HG03064 (cell line): ENCODE data around the gene RRN3.
"Not testable (repeated sequence)": the region's sequence is repeated elsewhere in the genome, so short reads cannot be mapped to it uniquely, and the experiment has no call there.

Source experiments
- ATAC-seq: cut with Tn5 transposase; IDR thresholded peaks from one replicate; pipeline ENCODE4 v1.9.1; 2021; ENCODE audit warnings: low read depth; ENCODE audit not compliant: unreplicated experiment

The RRN3 gene

DNA sequence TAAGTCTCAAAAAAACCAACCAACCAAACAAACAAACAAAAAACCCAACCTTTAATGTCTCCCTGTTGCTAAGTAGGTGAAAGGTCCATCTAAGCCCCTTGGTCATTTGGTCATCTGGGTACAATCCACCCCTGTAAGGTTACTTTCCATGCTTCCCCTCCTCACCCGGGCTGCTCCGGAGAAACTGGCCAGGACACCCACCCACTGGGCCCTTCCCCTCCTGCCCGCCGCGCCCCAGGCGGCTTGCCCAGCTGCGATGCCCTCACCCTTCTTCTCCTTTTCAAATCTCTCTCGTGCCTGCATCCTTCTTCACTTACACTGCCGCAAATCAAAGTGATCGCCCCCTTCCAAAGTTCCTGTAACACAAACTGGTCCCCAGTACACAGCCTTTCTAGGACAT lies 40.2 kb downstream of the RRN3 start:
- ATAC-seq, result no peak

DNA sequence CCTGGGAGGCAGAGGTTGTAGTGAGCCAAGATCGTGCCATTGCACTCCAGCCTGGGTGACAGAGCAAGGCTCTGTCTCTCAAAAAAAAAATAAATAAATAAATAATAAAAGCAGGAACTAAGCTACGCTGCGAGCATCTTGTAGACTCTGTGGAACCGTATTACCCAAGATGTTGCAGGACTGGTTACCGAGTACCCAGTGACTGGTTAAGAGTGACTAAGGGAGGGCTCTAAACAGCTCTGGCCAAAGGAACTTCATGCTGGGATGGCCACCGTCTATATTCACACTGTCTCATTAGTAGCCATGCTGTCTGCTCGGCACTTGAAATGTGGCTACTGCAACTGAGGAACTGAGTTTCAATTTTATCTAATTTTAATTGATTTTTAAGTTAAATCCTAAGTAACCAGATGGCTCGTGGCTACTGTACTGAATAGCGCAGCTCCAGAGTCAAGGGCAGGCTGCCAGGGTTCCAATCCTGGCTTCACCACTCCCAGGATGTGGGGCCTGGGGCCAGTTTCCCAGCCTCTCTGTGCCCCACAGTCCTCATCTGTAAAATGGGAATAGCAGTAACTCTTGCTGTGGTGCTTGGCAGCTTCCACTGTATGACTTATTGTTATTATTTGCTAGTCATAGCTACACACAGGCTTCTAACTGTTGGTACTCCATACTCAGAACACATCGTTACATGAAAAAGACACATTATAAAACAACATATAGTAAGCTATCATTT lies 41.2 kb downstream of the RRN3 start:
- ATAC-seq, result no peak

DNA sequence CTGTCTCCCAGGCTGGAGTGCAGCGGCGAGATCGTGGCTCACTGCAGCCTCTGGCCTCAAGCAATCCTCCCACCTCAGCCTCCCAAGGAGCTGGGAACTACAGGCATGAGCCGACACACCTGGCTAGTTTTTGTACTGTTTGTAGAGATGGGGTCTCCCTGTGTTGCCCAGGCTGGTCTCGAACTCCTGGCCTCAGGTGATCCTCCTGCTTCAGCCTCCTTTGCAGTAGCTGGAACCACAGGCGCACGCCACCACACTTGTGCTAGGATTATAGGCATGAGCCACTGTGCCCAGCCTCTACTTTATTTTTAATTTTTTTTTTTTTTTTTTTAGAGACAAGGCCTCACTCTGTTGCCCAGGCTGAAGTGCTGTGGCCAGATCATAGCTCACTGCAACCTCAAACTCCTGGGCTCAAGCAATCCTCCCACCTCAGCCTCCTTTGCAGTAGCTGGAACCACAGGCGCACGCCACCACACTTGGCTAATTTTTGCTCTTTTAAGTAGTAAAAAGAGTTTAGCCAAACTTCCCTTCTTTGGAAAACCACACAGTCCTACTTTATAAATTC lies 42.6 kb downstream of the RRN3 start:
- no peak for ATAC-seq

DNA sequence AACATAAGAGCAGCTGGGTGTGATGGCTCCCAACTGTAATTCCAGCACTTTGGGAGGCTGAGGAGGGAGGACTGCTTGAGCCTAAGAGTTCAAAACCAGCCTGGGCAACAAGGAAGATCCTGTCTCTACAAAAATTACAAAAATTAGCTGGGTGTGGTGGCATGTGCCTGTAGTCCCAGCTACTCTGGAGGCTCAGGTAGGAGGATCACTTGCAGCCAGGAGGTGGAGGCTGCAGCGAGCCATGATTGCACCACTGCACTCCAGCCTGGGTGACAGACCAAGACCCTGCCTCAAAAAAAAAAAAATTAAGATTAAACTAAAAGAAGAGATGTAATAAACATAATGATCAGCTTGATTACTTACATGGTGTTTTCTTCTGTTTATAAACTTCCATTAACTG lies 43.6 kb downstream of the RRN3 start:
- ATAC-seq, result not testable (repeated sequence)

DNA sequence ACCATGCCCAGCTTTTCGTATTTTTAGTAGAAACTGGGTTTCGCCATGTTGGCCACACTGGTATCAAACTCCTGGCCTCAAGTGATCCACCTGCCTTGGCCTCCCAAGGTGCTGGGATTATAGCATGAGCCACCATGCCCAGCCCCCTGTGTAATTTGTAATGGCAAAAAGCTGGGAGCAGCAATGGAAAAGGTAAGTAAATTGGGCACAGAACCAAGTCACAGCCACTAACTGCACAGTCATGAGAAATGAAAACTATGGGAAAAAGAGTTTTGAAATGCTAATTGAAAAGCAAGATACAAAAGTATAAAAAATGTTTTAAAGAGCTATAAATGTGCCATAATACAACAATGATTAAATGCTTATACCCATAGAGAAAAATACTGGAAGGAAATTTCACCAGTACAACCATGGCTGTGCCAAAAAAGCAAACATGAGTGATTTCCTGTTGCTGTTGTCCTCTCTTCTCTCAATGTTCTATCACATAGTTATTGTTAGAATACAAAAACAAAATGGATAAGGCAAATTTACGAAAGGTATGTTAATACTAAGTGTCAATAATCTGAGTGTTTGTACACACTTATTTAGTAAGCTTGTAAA lies 44.4 kb downstream of the RRN3 start:
- no peak for ATAC-seq

DNA sequence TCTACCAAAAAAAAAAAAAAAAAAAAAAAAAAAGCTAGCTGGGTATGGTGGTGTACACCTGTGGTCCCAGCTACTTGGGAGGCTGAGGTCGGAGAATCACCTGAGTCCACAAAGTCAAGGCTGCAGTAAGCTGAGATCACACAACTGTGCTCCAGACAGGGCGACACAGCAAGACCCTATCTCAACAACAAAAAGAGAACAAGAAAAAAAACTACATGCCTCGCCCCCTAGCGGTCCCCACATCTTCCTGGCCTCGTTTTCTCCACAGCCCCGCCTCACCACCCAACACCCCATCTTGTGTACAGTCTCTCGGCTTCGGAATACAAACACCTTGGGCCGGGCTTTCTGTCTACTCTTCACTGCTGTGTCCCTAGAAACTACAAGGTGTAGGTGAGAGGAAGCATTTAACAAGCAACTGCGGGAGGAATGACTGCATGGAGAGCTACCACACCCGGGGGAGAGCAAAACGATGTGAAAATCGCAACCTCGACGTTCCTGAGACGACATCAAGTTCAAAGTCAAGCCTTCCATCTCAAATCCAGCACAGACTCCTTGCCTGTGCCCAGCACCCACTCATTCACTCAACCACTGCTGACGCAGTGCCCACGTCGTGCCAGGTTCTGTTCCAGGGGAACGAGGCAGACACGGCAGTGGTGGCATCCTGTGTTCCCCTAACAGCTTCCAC lies 47.2 kb downstream of the RRN3 start:
- no peak for ATAC-seq

DNA sequence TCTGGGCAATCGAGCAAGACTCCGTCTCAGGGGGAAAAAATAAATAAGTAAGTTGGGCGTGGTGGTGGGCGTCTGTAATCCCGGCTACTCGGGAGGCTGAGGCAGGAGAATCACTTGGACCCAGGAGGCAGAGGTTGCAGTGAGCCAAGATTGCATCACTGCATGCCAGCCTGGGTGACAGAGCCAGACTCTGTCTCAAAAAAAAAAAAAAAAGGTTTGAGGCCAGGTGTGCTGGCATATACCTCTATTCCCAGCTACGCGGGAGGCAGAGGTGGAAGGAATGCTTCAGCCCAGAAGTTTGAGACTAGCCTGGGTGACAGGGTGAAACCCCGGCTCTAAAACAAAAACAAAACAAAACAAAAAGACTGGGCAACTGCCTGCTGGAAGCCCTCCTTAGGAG lies 48.8 kb downstream of the RRN3 start:
- ATAC-seq, result not testable (repeated sequence)

DNA sequence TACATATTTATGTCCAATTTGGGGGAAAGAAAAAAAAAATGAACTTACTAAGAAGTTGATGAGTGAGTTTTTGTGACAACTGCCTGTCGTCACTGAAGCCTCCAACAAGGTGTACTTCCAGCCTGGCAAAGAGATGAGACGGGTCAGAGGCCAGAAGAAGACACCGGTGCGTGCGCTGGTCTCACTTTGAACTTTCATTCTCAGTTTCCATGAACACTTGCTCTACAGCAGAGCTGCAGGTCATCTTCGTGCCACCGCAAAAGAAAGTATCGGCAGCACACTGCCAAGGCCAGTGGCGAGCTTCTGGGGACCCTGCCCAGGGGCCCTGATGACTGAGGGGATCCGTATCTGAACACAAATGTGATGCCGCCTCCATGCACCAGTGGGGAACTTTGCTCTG lies 49.8 kb downstream of the RRN3 start:
- no peak for ATAC-seq

DNA sequence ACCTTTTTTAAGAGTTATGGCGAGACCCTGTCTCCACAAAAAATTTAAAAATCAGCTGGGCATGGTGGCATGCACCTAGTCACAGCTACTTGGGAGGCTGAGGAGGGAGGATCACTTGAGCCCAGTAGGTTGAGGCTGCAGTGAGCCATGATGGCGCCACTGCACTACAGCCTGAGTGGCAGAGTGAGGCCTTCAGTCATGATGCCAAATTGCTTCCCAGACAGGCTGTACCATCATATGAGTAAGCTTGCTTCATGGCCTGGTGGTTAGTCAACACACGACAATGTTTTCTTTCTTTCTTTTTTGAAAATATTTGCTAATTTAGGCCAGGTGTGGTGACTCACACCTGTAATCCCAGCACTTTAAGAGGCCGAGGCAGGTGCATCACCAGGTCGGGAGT lies 50.7 kb downstream of the RRN3 start:
- ATAC-seq, result no peak

DNA sequence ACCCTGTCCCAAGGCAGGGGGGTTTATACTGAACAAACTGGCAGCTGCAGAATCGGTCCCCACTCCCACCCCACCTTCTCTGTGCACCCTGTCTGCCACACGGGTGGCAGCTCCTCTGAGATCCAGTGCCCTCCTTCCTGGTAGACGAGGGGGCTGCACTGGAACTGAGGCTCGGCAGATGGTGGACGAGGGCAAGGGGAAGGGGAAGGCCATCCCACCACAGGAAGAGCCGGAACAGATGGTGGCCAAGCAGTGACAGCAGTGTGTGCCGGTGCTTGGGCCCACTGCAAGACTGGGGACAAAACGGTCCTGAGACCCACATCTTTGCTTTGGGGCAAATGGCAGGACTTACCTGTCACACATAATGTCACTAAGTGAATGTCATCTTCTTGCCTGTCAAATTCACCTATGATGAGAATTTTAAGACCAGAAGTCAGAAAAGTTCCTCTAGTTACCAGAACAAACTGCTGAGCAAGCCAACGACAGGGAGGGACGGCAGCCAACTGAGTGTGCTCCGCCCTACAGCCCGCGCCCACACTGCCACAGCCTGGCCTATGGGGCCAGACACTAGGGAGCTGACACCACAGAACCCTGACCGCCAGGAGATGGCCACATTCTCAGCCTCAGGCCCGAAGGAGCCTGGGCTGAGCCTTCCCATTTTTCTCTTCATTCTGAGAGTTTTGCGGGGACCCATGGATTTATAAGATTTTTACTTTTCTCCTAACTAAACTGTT lies 52.6 kb downstream of the RRN3 start:
- no peak for ATAC-seq

DNA sequence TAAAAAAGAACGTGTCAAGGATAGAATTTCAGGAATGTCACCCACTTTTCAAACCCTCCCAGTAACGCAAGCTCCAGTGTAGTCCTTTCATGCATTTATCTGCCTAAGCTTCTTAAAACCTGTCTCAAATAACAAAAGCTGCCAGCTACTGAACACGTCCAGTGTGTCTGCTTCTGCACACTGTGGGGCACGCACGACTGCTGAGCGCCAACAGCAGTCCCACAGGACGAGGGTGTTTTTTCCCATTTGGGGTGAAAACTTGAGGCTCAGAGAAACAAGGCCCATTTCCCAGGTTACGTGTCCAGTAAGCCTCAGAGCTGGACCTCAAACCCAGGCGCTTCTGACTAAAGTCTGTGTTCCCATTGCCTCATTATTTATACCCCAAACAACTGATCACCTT lies 55.4 kb downstream of the RRN3 start:
- ATAC-seq, result no peak

DNA sequence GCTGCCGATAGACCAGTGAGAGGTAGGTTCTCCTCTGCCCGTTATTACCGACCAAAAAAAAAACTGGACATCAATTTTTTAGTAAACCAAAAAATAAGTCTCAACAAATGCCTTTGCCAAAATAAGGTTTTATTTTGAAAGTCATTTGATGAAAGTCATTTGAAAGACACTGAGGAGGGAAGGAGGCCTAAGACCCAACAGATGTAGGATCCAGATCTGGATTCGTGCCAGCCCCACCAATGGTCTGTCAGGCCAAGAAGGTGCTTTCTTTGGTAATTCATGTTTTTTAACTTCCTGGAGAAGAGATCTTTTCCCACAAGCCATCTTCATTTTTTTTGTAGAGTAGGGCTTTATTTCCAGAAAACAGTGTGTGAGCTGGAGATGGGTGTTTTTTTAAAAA lies 56.3 kb downstream of the RRN3 start:
- no peak for ATAC-seq

DNA sequence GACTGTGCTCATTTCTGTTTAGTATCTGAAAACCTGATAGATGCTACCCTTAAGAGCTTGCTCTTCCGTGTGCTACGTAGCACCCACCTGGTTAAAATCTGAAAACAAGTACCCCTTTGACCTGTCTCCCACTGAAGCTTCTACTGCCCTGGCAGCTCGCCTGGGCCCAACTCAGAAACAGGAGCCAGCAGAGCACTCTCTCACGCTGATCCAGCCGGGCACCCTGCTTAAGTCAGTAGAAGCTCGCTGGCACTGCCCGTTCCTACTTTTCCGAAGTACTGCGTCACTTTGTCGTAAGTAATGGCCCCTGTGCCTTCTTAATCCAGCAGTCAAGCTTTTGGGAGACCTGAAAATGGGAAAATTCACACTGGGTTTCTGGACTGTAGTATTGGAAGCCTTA lies 57.1 kb downstream of the RRN3 start:
- ATAC-seq, result no peak

DNA sequence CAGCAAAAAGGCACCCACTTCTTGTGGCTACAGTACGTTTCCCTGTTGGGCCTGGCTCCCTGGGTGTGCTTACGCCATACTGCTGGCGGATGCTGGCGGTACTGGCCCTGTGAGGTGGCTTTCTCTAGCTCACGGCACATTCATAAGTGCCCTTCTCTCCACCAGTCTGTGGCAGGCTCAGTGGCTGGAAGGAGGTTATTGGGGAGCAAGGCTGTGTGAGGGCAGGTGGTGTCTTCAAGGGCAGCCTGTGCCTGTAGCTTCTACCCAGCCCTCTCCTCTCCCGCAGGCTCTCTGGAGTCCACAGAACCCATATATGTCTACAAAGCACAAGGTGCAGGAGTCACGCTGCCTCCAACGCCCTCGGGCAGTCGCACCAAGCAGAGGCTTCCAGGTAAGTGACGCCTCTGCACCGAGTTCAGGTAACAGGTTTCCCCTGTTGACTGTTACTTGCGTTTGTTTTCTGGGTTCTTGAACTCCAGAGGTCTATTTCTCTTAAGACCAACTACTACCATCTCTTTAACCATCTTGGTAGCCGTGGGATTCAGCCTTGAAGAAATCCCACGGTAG lies 58.8 kb downstream of the RRN3 start:
- ATAC-seq, result no peak

DNA sequence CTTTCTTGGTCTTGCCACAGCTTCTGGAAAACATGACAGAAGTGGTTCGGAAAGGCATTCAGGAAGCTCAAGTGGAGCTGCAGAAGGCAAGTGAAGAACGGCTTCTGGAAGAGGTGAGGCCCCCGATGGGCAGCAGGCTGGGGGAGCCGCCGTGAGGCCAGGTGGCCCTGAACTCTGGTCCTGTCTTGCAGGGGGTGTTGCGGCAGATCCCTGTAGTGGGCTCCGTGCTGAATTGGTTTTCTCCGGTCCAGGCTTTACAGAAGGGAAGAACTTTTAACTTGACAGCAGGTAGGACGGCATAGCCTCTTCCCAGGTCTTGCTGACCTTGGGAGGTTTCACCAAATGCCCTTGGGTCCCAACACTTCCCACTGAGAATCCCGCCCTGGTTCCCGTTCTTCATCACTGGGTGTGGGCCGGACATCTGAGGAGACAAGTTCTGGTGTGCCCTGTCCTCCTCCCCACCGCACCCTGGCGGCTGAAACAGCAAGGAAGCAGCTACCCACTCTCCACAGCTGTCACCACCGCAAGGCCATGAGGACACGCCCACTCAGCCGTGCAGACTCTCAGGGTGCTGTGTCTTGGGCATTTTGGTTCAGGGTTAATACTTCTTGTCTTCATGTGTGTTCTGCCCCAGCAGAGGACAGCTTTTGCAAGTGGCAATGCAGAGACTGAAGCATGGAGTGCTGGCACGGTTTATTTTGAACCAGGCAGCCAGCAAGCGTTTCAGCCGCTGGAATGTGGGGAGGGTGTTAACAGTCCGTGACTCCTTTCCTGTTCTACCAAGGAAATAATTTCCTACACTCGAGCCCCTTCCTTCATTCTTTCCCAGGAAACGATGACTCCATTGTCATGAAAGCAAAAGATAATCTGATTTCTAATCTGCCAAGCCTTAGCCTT lies 59.6 kb downstream of the RRN3 start:
- no peak for ATAC-seq

DNA sequence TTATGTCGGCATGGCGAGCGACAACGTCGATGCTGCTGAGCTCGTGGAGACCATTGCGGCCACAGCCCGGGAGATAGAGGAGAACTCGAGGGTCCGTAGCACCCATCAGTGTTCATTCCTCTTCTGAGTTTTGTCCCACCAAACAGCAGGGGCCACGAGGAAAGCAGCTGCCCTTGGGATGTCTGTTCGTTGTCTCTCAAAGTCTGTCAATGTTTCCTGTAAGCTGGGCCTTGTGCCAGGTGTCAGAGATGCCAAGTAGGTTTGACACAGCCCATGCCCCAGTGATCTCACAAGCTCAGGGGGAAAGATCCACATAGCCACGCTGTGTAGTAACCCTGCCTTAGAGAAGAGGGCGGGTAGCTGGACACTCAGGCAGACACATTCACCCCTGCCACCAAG lies 60.8 kb downstream of the RRN3 start:
- no peak for ATAC-seq

DNA sequence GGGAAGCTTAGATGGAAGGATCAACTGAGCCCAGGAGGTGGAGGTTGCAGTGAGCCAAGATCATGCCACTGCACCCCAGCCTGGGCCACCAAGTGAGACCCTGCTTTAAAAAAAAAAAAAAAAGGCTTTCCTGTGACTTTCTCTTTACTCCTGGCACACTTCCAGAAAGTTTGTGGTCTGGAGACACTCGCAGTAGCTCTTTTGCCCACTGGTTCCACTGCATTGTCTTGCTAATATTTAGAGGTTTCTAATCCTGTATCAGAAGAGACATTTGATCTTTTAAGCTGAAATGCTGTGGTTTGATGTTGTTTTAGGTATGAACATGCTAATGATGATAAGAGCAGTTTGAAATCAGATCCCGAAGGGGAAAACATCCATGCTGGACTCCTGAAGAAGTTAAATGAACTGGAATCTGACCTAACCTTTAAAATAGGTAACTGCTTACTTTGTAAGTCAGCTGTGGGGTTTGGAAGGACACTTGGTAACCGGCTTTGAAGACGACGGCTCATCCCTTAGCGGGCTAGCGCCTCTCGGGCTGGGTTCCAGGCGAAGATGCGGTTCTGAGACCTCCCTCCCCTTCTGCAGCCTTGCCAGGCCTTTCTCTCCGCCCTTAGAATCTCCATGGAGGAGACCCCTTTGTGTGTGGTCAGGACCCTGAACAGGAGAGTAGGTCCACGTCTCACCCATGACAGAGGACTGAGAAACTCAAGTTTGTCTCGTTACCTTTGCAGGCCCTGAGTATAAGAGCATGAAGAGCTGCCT lies 61.3 kb downstream of the RRN3 start:
- ATAC-seq, result no peak

DNA sequence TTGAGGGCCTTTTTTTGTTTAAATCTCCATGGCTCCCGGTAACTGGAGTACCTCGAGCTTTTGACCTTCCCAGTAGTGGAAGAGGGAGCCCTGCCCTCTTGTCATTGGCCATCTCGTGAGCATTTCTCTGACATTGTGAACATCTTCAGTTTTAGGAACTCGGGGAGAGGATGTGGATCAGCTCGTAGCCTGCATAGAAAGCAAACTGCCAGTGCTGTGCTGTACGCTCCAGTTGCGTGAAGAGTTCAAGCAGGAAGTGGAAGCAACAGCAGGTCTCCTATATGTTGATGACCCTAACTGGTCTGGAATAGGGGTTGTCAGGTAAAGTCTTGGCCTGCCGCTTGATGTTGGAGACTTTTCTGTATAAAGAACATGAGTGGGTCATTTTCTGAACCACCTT lies 62.5 kb downstream of the RRN3 start:
- ATAC-seq, result no peak

DNA sequence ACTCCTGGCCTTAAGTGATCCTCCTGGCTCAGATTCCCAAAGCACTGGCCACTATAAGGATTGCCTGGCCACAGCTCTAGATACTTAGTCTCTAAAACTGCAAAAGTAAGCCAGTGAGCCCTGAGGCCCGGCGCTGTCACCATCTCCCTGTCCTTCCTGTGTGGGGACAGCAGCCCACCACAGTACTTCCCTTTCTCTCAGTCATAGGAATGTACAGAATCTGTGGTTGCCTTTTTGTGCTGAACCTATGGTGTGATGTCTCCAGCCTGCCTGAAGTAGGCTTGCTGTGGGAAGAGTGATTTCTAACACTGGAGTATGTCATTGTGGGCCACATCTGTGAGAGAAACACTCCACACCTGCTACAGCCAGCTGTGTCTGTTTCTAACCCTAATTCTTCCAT lies 62.9 kb downstream of the RRN3 start:
- no peak for ATAC-seq
